GM23248 (cell line): ENCODE measurements around the gene OXA1L.

Source experiments
- EZH2 ChIP-seq: fragments of 200-600 bp; sonication (generic); IDR thresholded peaks from 2 replicates; pipeline ENCODE4 v1.6.1; 2018; ENCODE audit warnings: antibody characterized with exemption, mild to moderate bottlenecking; ENCODE audit not compliant: insufficient read depth, poor library complexity, severe bottlenecking
- EZH2phosphoT487 ChIP-seq: fragments of 200-600 bp; sonication (generic); IDR thresholded peaks from 2 replicates; pipeline ENCODE4 v1.6.1; 2018; ENCODE audit warnings: antibody characterized with exemption, moderate library complexity, mild to moderate bottlenecking, low read depth; ENCODE audit not compliant: insufficient read depth

DNA sequence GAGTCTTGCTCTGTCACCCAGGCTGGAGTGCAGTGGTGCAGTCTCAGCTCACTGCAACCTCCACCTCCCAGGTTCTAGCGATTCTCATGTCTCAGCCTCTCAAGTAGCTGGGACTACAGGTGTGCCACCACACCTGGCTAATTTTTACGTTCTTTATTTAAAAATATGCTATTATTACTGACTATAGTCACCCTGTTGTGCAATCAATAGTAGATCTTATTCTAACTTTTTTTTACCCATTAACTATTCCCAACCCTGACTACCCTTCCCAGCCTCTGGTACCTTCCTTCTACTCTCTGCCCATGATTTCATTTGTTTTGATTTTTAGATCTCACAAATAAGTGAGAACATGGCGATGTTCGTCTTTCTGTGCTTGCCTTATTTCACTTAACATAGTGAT lies 2.5 kb downstream of the OXA1L start:
- no peak for TF ChIP-seq EZH2
- no peak for TF ChIP-seq EZH2phosphoT487
